HG02610 (cell line): ENCODE data around the gene FUOM.

ENCODE experiments used
- ATAC-seq: cut with Tn5 transposase; IDR thresholded peaks from one replicate; pipeline ENCODE4 v1.9.1; 2021; ENCODE audit warnings: mild to moderate bottlenecking, moderate library complexity; ENCODE audit not compliant: unreplicated experiment

FUOM gene, protein sequence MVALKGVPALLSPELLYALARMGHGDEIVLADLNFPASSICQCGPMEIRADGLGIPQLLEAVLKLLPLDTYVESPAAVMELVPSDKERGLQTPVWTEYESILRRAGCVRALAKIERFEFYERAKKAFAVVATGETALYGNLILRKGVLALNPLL

DNA sequence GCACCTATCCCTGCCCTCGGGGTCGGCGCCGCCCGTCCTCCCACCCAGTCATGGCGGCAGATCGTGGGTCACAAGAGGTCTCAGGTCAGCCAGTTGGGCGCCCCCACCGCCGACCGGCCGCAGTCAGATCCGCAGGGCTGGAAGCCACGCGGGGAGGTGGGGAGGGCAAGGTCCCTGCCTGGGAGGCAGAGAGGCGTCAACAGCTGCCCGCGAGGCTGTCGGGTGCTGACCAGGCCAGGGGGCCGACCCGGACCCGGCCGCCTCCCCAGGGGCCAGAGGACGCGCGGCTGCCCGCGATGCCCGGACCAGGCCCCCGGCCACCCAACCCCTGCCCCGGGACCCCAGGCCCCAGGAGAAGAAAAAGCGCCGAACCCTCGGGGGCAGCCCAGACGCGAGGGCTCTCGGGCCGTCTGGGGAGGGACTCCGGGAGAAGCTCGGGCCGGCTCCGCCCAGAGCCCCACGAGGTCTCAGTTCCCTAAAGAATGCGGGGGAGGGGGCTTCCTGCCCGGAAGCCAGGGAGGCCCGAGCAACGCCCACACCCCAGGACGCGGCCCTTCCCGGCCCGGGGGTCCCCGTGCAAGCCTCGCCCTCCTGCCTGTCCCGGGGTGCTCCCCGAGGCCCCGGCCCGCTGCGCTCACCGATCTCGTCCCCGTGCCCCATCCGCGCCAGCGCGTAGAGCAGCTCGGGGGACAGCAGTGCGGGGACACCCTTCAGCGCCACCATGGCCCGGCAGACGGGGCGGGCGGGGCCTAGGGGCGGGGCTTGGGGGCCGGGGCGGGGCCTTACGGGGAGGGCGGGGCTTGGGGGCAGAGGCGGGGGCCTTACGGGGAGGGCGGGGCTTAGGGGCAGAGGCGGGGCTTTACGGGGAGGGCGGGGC lies at the start of gene FUOM:
Gene FUOM, minus strand, starts transcription at position 735 of the 877 bp plus-strand sequence. Its CDS starts 12 bp downstream, at position 723.
- peak; percentile 48 for ATAC-seq

- no peak for ATAC-seq
Measured at GRCh38 chr10:133405844-133406527, 48.2 kb upstream of the FUOM start.

DNA sequence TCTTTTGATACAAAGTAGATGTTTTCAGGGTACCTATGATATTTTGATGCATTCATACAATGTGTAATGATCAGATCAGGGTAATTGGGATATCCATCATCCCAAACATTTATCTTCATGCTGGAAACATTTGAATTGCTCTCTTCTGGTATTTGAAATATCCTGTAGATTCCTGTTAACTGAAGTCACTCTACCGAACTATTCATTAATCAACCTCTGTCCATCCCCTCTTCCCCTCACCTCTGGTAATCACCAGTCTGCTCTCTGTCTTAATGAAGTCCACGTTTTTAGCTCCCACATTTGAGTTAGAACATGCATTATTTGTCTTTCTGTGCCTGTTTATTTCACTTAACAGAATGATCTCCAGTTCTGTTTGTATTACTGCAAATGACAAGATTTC lies 47.5 kb upstream of the FUOM start:
- no peak for ATAC-seq

DNA sequence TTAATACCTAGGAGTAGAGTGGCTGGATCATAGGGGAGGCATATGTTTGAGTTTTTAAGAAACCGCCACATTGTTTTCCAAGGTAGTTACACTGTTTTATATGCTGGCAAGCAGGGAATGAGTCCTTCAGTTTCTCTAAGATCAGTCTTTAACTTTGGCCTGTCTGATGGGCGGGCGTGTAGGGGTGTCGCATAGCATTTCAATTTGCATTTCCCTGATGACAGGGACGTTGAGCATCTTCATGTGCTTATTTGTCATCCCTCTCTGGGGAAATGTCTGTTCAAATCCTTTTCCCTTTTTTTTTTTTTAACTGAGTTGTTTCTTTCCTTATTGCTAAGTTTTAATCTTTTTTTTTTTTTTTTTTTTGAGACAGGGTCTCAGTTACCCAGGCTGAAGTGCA lies 46.0 kb upstream of the FUOM start:
- no peak for ATAC-seq

DNA sequence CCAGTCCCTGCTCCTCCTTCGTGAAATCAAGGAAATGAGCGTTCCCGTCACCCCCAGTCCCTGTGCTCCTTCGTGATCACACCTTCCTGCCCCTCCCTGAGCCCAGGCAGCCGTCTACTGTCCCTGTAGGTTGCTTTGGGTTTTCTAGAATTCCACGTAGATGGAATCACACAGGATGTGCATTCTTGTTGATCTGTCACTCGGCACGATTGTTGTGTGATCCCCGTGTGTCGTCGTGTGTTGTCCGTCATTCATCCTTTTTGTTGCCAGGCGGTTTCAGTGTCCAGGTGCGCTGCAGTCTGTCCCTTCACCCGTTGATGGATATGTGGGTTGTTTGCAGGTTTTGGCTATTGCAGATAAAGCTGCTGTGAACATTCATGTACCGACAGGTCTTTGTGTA lies 45.5 kb upstream of the FUOM start:
- ATAC-seq = no peak

DNA sequence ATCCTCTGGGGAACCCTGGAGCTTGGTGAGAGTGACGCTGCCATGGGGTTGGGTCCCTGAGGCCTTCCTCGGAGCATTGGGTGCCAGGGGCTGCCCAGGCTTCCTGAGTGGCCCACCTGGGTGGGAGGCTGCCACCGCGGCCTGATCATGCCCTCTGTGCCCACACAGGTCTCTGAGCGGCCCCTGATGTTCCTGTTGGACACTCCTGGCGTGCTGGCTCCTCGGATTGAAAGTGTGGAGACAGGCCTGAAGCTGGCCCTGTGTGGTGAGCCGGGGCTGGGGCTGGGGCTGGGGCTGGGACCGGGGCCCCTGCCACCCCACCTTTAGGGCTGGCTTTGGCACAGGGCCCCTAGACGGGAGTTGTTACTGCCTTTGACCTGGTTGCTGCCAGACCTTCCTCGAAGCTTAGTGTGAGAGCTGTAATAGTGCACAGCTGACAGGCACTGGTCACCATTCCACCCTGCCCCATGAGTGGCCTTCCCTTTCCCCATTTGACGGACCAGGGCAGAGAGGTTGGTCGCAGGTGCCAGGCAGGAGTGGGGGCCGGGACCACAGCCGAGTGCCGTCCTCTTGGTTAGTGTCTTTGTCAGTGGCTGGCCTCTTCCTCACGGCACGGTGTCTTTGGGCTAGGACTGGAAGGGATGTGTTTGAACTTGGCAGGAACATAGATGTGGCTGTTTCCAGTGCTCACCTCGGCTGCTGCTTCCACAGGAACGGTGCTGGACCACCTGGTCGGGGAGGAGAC lies 44.3 kb upstream of the FUOM start:
- ATAC-seq = no peak

DNA sequence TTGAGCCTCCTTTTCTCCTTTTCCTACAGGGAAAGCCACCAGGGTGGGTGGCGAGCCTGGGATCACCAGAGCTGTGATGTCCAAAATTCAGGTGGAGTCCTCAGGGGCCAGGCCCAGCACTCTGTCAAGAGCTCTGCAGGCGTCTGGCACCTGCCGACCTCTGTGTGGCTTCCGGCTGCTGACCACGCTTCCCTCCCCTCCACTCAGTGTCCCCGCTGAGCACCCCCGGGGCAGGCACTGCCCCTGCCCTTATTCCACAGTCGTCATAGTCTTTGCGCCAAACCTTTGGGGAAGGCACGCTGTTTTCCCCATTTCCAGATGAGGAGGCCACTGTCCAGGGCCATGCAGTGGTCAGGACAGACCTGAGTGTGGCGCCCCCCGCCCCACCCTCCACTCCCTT lies 43.7 kb upstream of the FUOM start:
- ATAC-seq = no peak

DNA sequence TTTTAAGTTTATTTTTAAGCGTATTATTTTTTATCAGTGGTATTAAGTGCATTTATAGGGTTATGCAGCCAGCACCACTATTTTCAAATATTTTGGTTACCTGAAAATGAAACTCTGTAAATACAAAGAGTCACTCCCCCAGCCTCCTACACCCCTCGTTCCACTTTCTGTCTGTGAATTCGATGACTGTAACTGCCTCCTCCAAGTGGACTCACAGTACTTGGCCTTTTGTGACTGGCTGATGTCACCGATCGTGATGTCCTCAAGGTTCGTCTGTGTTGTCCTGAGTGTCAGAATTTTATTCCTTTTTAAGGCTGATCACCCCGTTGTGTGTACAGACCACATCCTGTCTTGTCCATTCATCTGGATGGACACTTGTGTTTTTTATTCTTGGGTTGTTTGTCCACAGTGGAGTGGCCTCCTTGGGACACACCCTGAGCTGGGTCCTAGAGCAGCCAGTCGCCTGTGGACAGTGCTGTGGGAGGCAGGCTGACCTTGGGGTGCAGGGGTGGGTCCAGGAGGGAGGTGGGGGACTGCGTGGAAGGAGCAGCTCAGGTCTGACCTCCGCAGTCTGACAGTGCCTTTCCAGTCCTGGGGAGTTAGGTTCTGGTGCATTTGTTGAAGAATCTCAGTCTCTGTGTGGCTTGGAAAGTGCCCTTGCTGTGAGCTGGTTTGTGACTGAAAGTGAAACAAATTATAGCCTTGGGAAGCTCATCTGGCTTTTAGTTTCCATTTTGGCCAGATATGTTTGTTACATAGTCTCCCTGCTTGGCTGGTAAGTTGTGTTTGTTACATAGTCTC lies 43.0 kb upstream of the FUOM start:
- ATAC-seq = peak; percentile 67

DNA sequence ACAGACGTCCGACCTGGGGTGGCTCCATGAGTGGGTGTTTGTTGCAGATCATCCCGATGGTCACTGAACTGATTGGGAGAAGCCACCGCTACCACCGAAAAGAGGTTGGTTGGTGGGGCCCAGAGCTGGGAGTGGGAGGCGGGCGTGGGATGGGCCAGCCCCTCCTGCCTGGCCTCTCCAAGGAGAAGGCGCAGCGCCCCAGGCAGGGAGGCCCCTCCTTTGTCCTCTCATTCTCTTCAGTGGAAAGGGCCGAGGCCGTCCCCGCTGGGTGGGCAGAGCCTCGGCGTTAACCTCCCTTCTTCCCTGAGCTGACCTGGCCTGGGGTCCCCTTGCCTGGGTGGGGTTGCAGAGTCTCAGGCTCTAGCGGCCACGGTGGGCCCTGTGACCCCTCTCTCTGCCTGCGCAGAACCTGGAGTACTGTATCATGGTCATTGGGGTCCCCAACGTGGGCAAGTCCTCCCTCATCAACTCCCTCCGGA lies 41.3 kb upstream of the FUOM start:
- ATAC-seq = no peak

DNA sequence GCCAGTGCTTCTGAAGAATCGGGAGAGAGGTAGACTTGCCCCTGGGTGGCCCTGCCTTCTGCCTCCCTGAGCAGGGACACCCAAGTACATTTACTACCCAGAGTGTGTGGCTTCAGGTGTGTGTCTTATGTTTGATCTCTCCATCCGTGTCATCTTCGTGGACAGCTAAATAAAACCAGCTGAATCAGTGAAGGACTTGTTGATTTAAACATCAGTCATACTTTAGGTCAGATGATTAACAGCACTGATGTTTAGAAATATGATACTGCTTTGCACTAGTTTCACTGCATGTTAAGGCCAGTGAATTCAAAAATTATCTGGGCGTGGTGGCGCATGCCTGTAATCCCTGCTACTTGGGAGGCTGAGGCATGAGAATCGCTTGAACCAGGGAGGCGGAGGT lies 40.1 kb upstream of the FUOM start:
- ATAC-seq = no peak

DNA sequence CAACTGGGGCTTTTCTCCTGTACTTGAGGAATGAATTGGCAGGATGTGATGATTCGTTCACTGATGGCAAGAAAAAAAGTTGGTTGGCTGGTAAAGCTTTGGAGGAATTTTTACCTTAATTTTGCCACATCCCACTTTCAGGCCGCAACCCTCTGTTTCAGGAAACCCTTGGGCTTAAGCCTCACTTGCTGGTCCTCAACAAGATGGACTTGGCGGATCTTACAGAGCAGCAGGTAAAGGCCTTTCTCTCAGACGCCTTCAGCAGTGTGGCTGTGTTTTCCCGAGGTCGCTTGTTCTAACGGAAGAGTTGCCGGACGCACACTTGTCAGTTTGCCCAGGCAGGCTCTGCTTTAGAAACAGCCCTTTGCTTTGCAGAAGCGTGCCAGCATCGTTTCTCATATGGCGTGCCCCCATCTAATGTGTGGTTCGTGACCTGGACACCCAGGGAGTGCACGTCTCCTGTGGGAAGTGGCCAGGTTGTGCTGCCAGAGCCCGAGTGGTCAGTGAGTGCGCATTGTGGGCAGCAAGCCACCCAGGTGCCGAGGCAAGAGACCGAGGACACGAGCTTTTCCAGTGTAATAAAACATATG lies 38.3 kb upstream of the FUOM start:
- no peak for ATAC-seq

DNA sequence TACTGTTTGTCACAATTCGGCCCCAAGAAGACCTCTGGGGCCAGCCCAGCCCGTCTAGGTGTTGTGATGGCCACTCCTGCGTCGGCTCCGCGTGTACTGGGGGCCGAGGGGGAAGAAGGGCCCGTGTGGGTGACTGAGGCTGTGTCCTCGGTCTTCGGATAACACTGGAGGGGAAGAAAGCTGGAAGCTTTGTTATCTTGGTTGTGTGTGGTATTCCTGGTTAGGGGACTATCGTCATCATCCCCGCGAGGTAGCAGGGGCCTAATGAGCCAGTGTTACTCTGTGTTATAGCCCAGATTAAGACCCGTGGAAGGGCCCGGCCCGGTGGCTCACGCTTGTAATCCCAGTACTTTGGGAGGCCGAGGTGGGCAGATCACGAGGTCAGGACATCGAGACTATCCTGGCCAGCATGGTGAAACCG lies 37.0 kb upstream of the FUOM start:
- no peak for ATAC-seq

GRCh38 chr10:133394064-133394663 lies 36.3 kb upstream of the FUOM start, which contains the start of gene MTG1:
MTG1 (plus strand) TSS chr10:133394157; CDS start chr10:133394221, 64 bp downstream.
- peak; percentile 68 for ATAC-seq

GRCh38 chr10:133393401-133394063 lies 35.7 kb upstream of the FUOM start:
- ATAC-seq = no peak

DNA sequence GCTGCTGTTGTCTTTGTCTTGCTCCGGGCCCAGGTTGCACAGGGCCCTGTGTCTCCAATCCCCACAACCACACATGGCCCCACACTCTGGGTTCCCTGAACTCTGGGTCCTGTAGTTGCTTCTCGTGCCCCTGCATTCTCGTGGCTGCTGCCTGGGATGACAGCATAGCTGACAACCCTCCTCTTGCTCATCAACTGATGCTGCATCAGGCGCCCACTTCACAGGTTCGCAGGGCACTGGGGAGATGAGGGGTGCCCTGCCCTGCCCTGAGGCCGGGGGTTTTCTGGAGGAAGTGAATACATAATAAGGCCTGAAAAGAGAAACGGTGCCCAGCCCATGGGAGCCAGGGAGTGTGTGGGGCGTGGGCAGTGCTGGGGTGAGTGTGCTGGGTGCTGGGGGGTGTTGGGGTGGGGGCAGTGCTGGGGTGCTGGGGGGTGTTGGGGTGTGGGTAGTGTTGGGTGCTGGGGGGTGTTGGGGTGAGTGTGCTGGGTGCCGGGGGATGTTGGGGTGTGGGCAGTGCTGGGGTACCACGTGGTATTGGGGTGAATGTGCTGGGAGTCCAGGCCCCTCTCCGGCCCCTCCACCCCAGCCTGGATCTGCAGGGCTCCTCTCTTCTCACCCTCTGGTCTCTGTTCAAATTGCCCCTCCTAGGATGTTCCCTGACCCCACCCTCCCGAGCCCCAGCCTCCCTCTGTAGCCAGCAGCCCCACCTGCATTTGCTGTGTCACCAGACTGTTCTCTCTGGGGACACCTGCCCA lies 34.1 kb upstream of the FUOM start:
- no peak for ATAC-seq

DNA sequence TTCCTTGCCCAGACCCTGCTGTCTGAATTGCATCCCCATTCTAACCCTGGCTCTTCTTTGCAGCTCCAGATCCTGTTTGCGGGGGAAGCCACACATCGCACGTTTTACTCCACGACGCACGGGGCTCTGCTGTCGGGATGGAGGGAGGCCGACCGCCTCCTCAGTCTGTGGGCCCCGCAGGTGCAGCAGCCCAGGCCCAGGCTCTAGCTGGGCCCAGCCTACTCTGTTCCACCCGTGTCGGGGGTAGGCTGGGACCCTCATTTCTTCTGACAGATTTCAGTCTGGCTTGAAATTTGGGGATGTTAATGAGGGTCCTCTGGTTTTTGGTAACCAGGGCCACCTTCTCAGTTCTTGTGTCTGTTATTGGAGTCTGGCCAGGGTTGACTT lies 33.4 kb upstream of the FUOM start:
- no peak for ATAC-seq

DNA sequence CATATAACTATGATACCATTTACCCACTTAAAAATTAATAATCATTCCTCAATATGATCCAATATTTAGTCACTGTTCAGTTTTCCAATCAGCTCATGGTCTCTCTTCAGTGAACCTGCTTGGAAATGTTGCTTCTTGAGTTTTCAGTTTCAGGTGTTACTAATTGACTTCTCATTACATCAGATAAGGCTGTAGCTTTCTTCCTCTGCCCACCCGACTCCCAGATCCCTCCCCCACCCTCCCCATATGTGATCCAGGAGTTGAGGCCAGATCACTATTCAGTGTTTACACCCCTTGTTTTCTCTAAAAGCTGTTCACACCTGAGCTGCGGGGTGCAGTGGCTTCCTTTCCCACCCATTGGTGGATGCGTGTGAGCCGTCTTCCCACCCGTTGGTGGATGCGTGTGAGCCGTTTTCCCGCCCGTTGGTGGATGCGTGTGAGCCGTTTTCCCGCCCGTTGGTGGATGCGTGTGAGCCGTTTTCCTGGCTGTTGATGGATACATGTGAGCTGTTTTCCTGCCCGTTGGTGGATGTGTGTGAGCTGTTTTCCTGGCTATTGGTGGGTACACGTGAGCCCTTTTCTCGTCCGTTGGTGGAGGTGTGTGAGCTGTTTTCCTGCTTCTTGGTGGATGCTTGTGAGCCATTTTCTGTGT lies 32.9 kb upstream of the FUOM start:
- ATAC-seq = no peak
